A549 (cell line): ENCODE results near the gene SCAP.

Source experiments
- EP300 ChIP-seq, 2 experiments: fragments of >200 bp; sonication (Bioruptor Twin); formaldehyde crosslinking; IDR thresholded peaks; 2 replicates in 1 of 2; 3 replicates in 1 of 2; pipeline ENCODE4 v1.6.1; 2016 to 2017
- HOXB13 ChIP-seq: fragments of 250-450 bp; sonication (Bioruptor Pico); IDR thresholded peaks from 2 replicates; pipeline ENCODE4 v1.5.0; 2020; ENCODE audit warnings: low read depth, mild to moderate bottlenecking, moderate library complexity
- MAFK ChIP-seq: fragments of 450-650 bp; IDR thresholded peaks from 2 replicates; pipeline ENCODE4 v1.6.1; 2014; ENCODE audit not compliant: partially characterized antibody
- MYC ChIP-seq: IDR thresholded peaks from 2 replicates; pipeline ENCODE4 v1.6.1; 2012; ENCODE audit warnings: mild to moderate bottlenecking, inconsistent platforms, low read length, improper control_type of control experiment, borderline replicate concordance
- NR3C1 ChIP-seq: fragments of >200 bp; sonication (Bioruptor Twin); formaldehyde crosslinking; IDR thresholded peaks from 3 replicates; pipeline ENCODE4 v1.6.1; 2017
- POLR2A ChIP-seq: IDR thresholded peaks from 2 replicates; pipeline ENCODE4 v1.6.1; 2012; ENCODE audit warnings: mild to moderate bottlenecking, low read length
- SMC3 ChIP-seq: fragments of >200 bp; sonication (Bioruptor Twin); formaldehyde crosslinking; IDR thresholded peaks from 3 replicates; pipeline ENCODE4 v1.6.1; 2018; ENCODE audit warnings: inconsistent platforms
- TF ChIP-seq, protein P1 (sequence below): fragments of >200 bp; sonication (Bioruptor Twin); formaldehyde crosslinking; IDR thresholded peaks from 3 replicates; pipeline ENCODE4 v1.5.1; 2016
- TF ChIP-seq, protein P2 (sequence below): IDR thresholded peaks from 2 replicates; pipeline ENCODE4 v1.6.1; 2012

DNA sequence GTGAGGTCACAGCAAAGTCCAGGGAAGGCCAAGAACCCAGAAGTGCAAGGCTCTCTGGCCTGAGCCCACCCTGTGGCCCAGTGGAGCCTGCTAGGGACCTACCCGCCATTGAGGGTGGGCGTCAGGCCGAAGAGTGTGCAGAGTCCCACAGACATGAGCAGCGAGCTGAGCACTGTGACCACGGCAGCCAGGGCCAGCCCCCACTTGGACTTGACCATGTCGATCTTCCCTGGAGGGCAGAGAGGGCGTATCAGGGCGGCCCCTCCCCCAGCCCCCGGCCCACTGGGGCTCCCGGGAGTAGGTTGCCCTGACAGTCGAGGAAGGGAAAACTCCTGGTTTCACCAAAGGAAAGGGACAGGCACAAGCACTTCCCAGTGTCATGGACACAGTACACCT is 50.4 kb downstream of the SCAP start:
- TF ChIP-seq POLR2A (no peak), MYC (no peak), EP300 (IDR thresholded peaks at IDR 0.05) (no peak), NR3C1 (no peak), HOXB13 (CRISPR knock-in tag) (no peak), SMC3 (no peak), MAFK (no peak)
- TF ChIP-seq, protein P1, sequence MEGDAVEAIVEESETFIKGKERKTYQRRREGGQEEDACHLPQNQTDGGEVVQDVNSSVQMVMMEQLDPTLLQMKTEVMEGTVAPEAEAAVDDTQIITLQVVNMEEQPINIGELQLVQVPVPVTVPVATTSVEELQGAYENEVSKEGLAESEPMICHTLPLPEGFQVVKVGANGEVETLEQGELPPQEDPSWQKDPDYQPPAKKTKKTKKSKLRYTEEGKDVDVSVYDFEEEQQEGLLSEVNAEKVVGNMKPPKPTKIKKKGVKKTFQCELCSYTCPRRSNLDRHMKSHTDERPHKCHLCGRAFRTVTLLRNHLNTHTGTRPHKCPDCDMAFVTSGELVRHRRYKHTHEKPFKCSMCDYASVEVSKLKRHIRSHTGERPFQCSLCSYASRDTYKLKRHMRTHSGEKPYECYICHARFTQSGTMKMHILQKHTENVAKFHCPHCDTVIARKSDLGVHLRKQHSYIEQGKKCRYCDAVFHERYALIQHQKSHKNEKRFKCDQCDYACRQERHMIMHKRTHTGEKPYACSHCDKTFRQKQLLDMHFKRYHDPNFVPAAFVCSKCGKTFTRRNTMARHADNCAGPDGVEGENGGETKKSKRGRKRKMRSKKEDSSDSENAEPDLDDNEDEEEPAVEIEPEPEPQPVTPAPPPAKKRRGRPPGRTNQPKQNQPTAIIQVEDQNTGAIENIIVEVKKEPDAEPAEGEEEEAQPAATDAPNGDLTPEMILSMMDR, result no peak
- TF ChIP-seq, protein P2, sequence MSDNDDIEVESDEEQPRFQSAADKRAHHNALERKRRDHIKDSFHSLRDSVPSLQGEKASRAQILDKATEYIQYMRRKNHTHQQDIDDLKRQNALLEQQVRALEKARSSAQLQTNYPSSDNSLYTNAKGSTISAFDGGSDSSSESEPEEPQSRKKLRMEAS, result no peak
